Right atrium auricular region (tissue), 2 donors: ENCODE results near the gene PLK5. TPM values are rescaled to one million over a fixed set of nuclear protein-coding genes. Genes with fewer than 3 reads are reported as not detected.

Experiments used
- DNase-seq: peaks from one replicate; pipeline ENCODE4 v3.0.0-alpha.2; 2019; ENCODE audit warnings: low spot score
- H3K27ac ChIP-seq, 2 donors: fragments of 200-600 bp; sonication (generic); 1 replicate in 1 of 2; 2 replicates in 1 of 2; pipeline ENCODE4 v1.5.1; 2016 to 2019
- H3K27me3 ChIP-seq, 2 donors: fragments of 200-600 bp; sonication (generic); one replicate each; pipeline versions ENCODE4 v1.5.1 to v1.6.0; 2017 to 2019
- H3K36me3 ChIP-seq: fragments of 200-600 bp; sonication (generic); one replicate; pipeline ENCODE4 v1.5.1; 2016
- H3K4me1 ChIP-seq, 2 donors: fragments of 200-600 bp; sonication (generic); one replicate each; pipeline versions ENCODE4 v1.5.1 to v1.6.0; 2017 to 2019
- H3K4me3 ChIP-seq, 2 donors: fragments of 200-600 bp; sonication (generic); 1 replicate in 1 of 2; 2 replicates in 1 of 2; pipeline ENCODE4 v1.5.1; 2017 to 2019; ENCODE audit warnings: mild to moderate bottlenecking in 1 of 2, moderate library complexity in 1 of 2
- H3K9me3 ChIP-seq, 2 donors: fragments of 200-600 bp; sonication (generic); one replicate each; pipeline ENCODE4 v1.5.1; 2019
- total RNA-seq, 2 donors: library from RNA; depleted of rRNA; stranded (reverse); fragments of >200 nt; gene quantifications; one replicate each; pipeline ENCODE4 v1.1.0, GENCODE V29; 2016
- TF ChIP-seq, protein P1 (sequence below), 2 donors: fragments of 200-600 bp; sonication (generic); IDR thresholded peaks; one replicate each; pipeline ENCODE4 v1.5.1; 2019; ENCODE audit warnings: antibody characterized with exemption in 2 of 2

The PLK5 gene
- total RNA-seq, 2 donors from 2014 or later, result not detected

GRCh38 chr19:1540365-1540925 is 16.6 kb downstream of the PLK5 start:
- H3K27ac ChIP-seq, result no peak overlapping the region
- H3K4me3 ChIP-seq, result no peak overlapping the region
- H3K27me3 ChIP-seq, result no peaks in the 10 kb centered on the region
- H3K4me1 ChIP-seq, result peaks cover 0 to 15% of the 10 kb centered on the region in 2 donors
- H3K36me3 ChIP-seq, result no peaks in the 10 kb centered on the region
- no peak for DNase-seq
- no peaks in the 10 kb centered on the region for H3K9me3 ChIP-seq
- TF ChIP-seq, protein P1, sequence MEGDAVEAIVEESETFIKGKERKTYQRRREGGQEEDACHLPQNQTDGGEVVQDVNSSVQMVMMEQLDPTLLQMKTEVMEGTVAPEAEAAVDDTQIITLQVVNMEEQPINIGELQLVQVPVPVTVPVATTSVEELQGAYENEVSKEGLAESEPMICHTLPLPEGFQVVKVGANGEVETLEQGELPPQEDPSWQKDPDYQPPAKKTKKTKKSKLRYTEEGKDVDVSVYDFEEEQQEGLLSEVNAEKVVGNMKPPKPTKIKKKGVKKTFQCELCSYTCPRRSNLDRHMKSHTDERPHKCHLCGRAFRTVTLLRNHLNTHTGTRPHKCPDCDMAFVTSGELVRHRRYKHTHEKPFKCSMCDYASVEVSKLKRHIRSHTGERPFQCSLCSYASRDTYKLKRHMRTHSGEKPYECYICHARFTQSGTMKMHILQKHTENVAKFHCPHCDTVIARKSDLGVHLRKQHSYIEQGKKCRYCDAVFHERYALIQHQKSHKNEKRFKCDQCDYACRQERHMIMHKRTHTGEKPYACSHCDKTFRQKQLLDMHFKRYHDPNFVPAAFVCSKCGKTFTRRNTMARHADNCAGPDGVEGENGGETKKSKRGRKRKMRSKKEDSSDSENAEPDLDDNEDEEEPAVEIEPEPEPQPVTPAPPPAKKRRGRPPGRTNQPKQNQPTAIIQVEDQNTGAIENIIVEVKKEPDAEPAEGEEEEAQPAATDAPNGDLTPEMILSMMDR (IDR thresholded peaks at IDR 0.05), result no peak

GRCh38 chr19:1549332-1549945 is 25.6 kb downstream of the PLK5 start:
- no peak overlapping the region for H3K4me3 ChIP-seq
- no peaks in the 10 kb centered on the region for H3K36me3 ChIP-seq
- H3K9me3 ChIP-seq, result no peaks in the 10 kb centered on the region
- H3K4me1 ChIP-seq, result no peaks in the 10 kb centered on the region
- no peak for DNase-seq
- H3K27ac ChIP-seq, result no peak overlapping the region
- H3K27me3 ChIP-seq, result no peaks in the 10 kb centered on the region
- TF ChIP-seq, protein P1 (IDR thresholded peaks at IDR 0.05), result no peak

DNA sequence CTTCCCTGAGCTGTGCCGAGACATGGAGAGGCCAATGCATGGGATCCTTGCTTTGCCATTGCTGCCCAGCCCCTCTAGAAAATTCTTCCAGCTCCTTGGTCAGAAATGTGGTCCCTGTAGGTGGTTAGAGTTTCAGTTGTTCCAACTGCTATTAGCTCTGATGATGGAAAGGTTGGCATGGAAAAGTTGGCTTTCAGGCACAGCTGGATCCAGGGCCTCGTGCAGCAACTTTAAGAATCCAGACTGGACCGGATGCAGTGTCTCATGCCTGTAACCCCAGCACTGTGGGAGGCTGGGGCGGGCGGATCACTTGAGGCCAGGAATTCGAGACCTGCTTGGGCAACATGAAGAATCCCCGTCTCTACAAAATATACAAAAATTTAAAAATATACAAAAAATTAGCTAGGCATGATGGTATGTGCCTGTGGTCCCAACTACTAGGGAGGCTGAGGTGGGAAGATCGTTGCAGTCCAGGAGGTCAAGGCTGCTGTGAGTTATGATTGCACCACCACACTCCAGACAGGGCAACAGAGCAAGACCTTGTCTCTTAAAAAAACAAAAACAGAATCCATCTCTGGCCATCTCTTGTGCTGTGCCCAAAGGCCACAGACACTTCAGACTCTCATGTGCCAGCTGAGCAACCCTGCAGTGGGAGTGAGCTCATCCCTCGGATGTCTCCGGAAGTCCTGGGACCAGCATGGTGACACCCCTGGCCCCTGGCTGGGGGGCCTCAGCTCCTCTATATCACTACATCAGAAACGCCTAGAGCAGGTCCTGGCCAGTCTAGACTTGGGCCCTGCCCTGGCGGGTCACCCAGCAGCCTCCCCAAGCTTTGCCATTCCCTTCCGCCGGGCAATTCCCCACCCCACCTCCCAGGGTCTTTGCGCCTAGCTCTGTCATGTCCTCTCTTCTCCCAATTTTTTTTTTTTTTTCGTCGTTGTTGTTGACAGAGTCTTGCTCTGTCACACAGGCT is 27.5 kb downstream of the PLK5 start:
- Histone ChIP-seq H3K9me3 (no peaks in the 10 kb centered on the region), H3K4me1 (no peaks in the 10 kb centered on the region), H3K4me3 (no peak overlapping the region), H3K27ac (no peak overlapping the region), H3K27me3 (no peaks in the 10 kb centered on the region), H3K36me3 (no peaks in the 10 kb centered on the region)
- TF ChIP-seq, protein P1 (IDR thresholded peaks at IDR 0.05), result no peak
- no peak for DNase-seq

- no peaks in the 10 kb centered on the region for H3K9me3 ChIP-seq
- TF ChIP-seq, protein P1 (IDR thresholded peaks at IDR 0.05), result no peak
- H3K27ac ChIP-seq, result no peak overlapping the region
- H3K4me3 ChIP-seq, result no peak overlapping the region
- no peak for DNase-seq
- H3K4me1 ChIP-seq, result no peaks in the 10 kb centered on the region
- H3K27me3 ChIP-seq, result no peaks in the 10 kb centered on the region
- no peaks in the 10 kb centered on the region for H3K36me3 ChIP-seq
These were observed 29.5 kb downstream of the PLK5 start for GRCh38 chr19:1553415-1553814.

DNA sequence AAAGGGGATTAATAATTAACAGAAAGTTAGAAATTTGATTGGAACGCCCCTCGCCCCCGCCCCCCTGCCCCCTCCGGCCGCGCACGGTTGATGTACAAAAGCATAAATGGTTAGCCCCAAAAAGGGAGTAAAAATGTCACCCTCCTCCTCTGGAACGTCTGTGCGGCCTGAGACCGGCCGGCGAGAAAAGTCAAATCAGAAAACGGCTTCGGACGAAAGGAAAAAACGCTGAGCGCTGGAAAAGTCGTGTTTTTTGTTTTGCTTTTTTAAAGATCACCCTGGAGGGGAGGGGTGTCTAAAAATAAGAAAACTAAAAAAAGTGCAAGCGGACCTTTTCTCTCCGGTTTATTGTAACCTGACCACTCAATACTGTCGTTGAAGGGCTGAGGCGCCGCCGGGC is 31.1 kb downstream of the PLK5 start:
- no peak overlapping the region for H3K27ac ChIP-seq
- H3K4me1 ChIP-seq, result no peaks in the 10 kb centered on the region

More for the DNA sequence above, 31.1 kb downstream of the PLK5 start:
- no peaks in the 10 kb centered on the region for H3K36me3 ChIP-seq
- no peaks in the 10 kb centered on the region for H3K27me3 ChIP-seq
- no peak overlapping the region for H3K4me3 ChIP-seq
- H3K9me3 ChIP-seq, result no peaks in the 10 kb centered on the region
- TF ChIP-seq, protein P1 (IDR thresholded peaks at IDR 0.05), result no peak
- DNase-seq, result no peak
